Brain microvascular endothelial cell (primary cell): ENCODE results near the gene MACROD2.

Experiments
- DNase-seq: peaks from one replicate; pipeline ENCODE4 v3.0.0-alpha.2; 2020
- H3K27ac ChIP-seq: fragments of 250-450 bp; sonication (Bioruptor Pico); 2 replicates; pipeline ENCODE4 v1.5.1; 2020; ENCODE audit warnings: mild to moderate bottlenecking, moderate library complexity
- H3K27me3 ChIP-seq: fragments of 250-450 bp; sonication (Bioruptor Pico); replicated peaks from 2 replicates; pipeline ENCODE4 v1.5.1; 2020; ENCODE audit warnings: mild to moderate bottlenecking
- H3K36me3 ChIP-seq: fragments of 250-450 bp; sonication (Bioruptor Pico); replicated peaks from 2 replicates; pipeline ENCODE4 v1.5.1; 2020; ENCODE audit warnings: mild to moderate bottlenecking
- H3K4me3 ChIP-seq: 2 replicates; pipeline ENCODE4 v1.5.1; 2011; ENCODE audit warnings: low read depth, mild to moderate bottlenecking, control low read depth, low read length, moderate library complexity
- CTCF ChIP-seq: IDR thresholded peaks from 2 replicates; pipeline ENCODE4 v1.5.1; 2011; ENCODE audit warnings: low read depth, mild to moderate bottlenecking, moderate library complexity, low read length, control low read depth, inconsistent platforms; ENCODE audit errors: missing control alignments
- in situ Hi-C: cut with HindIII; loops from 2 replicates; pipeline ENCODE4 v1.10.0; 2017; ENCODE audit warnings: low sequenced_read_pairs, low pct_ligation_motif_present

MACROD2 gene

GRCh38 chr20:14312001-14312400, 316.7 kb downstream of the MACROD2 start:
- no peak for TF ChIP-seq CTCF
- Histone ChIP-seq H3K27ac (no peak overlapping the region), H3K4me3 (no peak overlapping the region), H3K27me3 (no peaks in the 10 kb centered on the region), H3K36me3 (no peaks in the 10 kb centered on the region)
- in situ Hi-C loops: no loop called here
- DNase-seq: no peak

- in situ Hi-C loops: no loop called here
- no peaks in the 10 kb centered on the region for H3K27me3 ChIP-seq
- H3K4me3 ChIP-seq: no peak overlapping the region
- no peak overlapping the region for H3K27ac ChIP-seq
- no peak for DNase-seq
- H3K36me3 ChIP-seq: no peaks in the 10 kb centered on the region
- TF ChIP-seq CTCF: no peak
These were observed 318.2 kb downstream of the MACROD2 start for GRCh38 chr20:14313341-14314020.

- no peak for TF ChIP-seq CTCF
- Histone ChIP-seq H3K4me3 (no peak overlapping the region), H3K27me3 (no peaks in the 10 kb centered on the region), H3K36me3 (no peaks in the 10 kb centered on the region), H3K27ac (no peak overlapping the region)
- in situ Hi-C loops: no loop called here
- no peak for DNase-seq
These were observed 324.4 kb downstream of the MACROD2 start for GRCh38 chr20:14319704-14320103.

GRCh38 chr20:14331646-14332045, 336.3 kb downstream of the MACROD2 start:
- in situ Hi-C loops: no loop called here
- no peaks in the 10 kb centered on the region for H3K36me3 ChIP-seq
- DNase-seq: no peak
- H3K27ac ChIP-seq: no peak overlapping the region
- no peak for TF ChIP-seq CTCF
- H3K27me3 ChIP-seq: no peaks in the 10 kb centered on the region
- H3K4me3 ChIP-seq: no peak overlapping the region

GRCh38 chr20:14332866-14333265, 337.6 kb downstream of the MACROD2 start:
- Histone ChIP-seq H3K36me3 (no peaks in the 10 kb centered on the region), H3K27ac (no peak overlapping the region), H3K27me3 (no peaks in the 10 kb centered on the region), H3K4me3 (no peak overlapping the region)
- in situ Hi-C loops: no loop called here
- DNase-seq: no peak
- no peak for TF ChIP-seq CTCF

- in situ Hi-C loops: no loop called here
- no peak for TF ChIP-seq CTCF
- H3K4me3 ChIP-seq: no peak overlapping the region
- DNase-seq: no peak
- H3K27ac ChIP-seq: no peak overlapping the region
- H3K27me3 ChIP-seq: no peaks in the 10 kb centered on the region
- no peaks in the 10 kb centered on the region for H3K36me3 ChIP-seq
These were observed 338.4 kb downstream of the MACROD2 start for GRCh38 chr20:14333721-14334120.
